ENCODE measurements around the gene IRF6. TPM values are rescaled to one million over a fixed set of nuclear protein-coding genes. Genes with fewer than 3 reads are reported as not detected.

IRF6 gene
- total RNA-seq, 2 experiments from 2014 or later, result 0.48 to 0.64 TPM

- Mint-ChIP-seq H3K9me3 (no peaks in the 10 kb centered on the region), H3K4me3 (no peak overlapping the region), H3K4me1 (ENCODE audit: low read depth) (peaks cover 12% of the 10 kb centered on the region), H3K27ac (no peak overlapping the region), H3K27me3 (ENCODE audit: low read depth) (no peaks in the 10 kb centered on the region), H3K36me3 (ENCODE audit: low read depth) (peaks cover 46% of the 10 kb centered on the region)
- intact Hi-C loops (cut with micrococcal nuclease), result loop anchor here (1.0 to 10.0 kb wide), 11 partner anchors 12 to 1806 kb away; partner anchors contain the start of genes C1orf74, SLC30A1 and TRAF3IP3
- DNase-seq, result peak; percentile 96
- CTCF ChIA-PET, result interaction anchor here (1.2 to 6.1 kb wide), 4 partner anchors 11 to 58 kb away, joined by 3 to 77 read pairs (median 28); partner anchors contain the start of genes C1orf74 and TRAF3IP3
Observed at GRCh38 chr1:209768354-209768774, 37.6 kb downstream of the IRF6 start.

GRCh38 chr1:209767706-209768105 lies 38.2 kb downstream of the IRF6 start:
- no peak for DNase-seq
- peaks cover 47% of the 10 kb centered on the region for H3K36me3 Mint-ChIP-seq (ENCODE audit: low read depth)
- CTCF ChIA-PET, result interaction anchor here (0.8 to 6.1 kb wide), 6 partner anchors 10 to 202 kb away, joined by 3 to 77 read pairs (median 5); partner anchors contain the start of genes C1orf74 and TRAF3IP3
- H3K27ac Mint-ChIP-seq, result no peak overlapping the region
- H3K9me3 Mint-ChIP-seq, result no peaks in the 10 kb centered on the region
- H3K27me3 Mint-ChIP-seq (ENCODE audit: low read depth), result no peaks in the 10 kb centered on the region
- H3K4me3 Mint-ChIP-seq, result no peak overlapping the region
- peaks cover 19% of the 10 kb centered on the region for H3K4me1 Mint-ChIP-seq (ENCODE audit: low read depth)
- intact Hi-C loops (cut with micrococcal nuclease), result loop anchor here (1.0 to 10.0 kb wide), 11 partner anchors 11 to 1807 kb away; partner anchors contain the start of genes C1orf74, SLC30A1 and TRAF3IP3

- no peak overlapping the region for H3K4me3 Mint-ChIP-seq
- no peaks in the 10 kb centered on the region for H3K9me3 Mint-ChIP-seq
- DNase-seq, result no peak
- intact Hi-C loops (cut with micrococcal nuclease), result loop anchor here (5.0 to 10.0 kb wide), 2 partner anchors 680 to 1808 kb away; partner anchors contain the start of gene SLC30A1
- no peak overlapping the region for H3K27ac Mint-ChIP-seq
- no peaks in the 10 kb centered on the region for H3K27me3 Mint-ChIP-seq (ENCODE audit: low read depth)
- H3K36me3 Mint-ChIP-seq (ENCODE audit: low read depth), result peaks cover 53% of the 10 kb centered on the region
- peaks cover 25% of the 10 kb centered on the region for H3K4me1 Mint-ChIP-seq (ENCODE audit: low read depth)
- CTCF ChIA-PET, result interaction anchor here (0.9 to 6.1 kb wide), 7 partner anchors 10 to 201 kb away, joined by 3 to 77 read pairs (median 4); partner anchors contain the start of gene TRAF3IP3
Observed at GRCh38 chr1:209767096-209767495, 38.8 kb downstream of the IRF6 start.

- H3K27me3 Mint-ChIP-seq (ENCODE audit: low read depth), result no peaks in the 10 kb centered on the region
- no peaks in the 10 kb centered on the region for H3K9me3 Mint-ChIP-seq
- CTCF ChIA-PET, result interaction anchor here (1.6 to 6.1 kb wide), 4 partner anchors 9 to 57 kb away, joined by 4 to 77 read pairs (median 28); partner anchors contain the start of gene TRAF3IP3
- no peak overlapping the region for H3K27ac Mint-ChIP-seq
- peak; percentile 60 for DNase-seq
- no peak overlapping the region for H3K4me3 Mint-ChIP-seq
- H3K4me1 Mint-ChIP-seq (ENCODE audit: low read depth), result peaks cover 35% of the 10 kb centered on the region
- H3K36me3 Mint-ChIP-seq (ENCODE audit: low read depth), result peaks cover 64% of the 10 kb centered on the region
- intact Hi-C loops (cut with micrococcal nuclease), result loop anchor here (5.0 to 10.0 kb wide), 2 partner anchors 681 to 1809 kb away; partner anchors contain the start of gene SLC30A1
Observed at GRCh38 chr1:209766051-209766450, 39.9 kb downstream of the IRF6 start.

GRCh38 chr1:209761011-209761635 lies 44.8 kb downstream of the IRF6 start:
- peak overlapping the region; percentile 17 for H3K4me3 Mint-ChIP-seq

GRCh38 chr1:209759829-209760359 lies 46.0 kb downstream of the IRF6 start:
- Mint-ChIP-seq H3K4me1 (ENCODE audit: low read depth) (peaks cover 75% of the 10 kb centered on the region), H3K36me3 (ENCODE audit: low read depth) (peaks cover 79% of the 10 kb centered on the region), H3K27ac (peak overlapping the region; percentile 75), H3K9me3 (no peaks in the 10 kb centered on the region), H3K4me3 (peak overlapping the region; percentile 48), H3K27me3 (ENCODE audit: low read depth) (no peaks in the 10 kb centered on the region)
- no peak for DNase-seq
- intact Hi-C loops (cut with micrococcal nuclease), result loop anchor here (10.0 kb wide), 2 partner anchors 1815 to 1935 kb away; partner anchors contain the start of gene SLC30A1
- CTCF ChIA-PET, result interaction anchor here (1.1 to 6.8 kb wide), 6 partner anchors 8 to 192 kb away, joined by 3 to 49 read pairs (median 8); no protein-coding TSS in a partner anchor

More at GRCh38 chr1:209761011-209761635, 44.8 kb downstream of the IRF6 start:
- CTCF ChIA-PET, result interaction anchor here (1.0 to 6.8 kb wide), 8 partner anchors 7 to 194 kb away, joined by 3 to 49 read pairs (median 6); no protein-coding TSS in a partner anchor
- no peaks in the 10 kb centered on the region for H3K9me3 Mint-ChIP-seq
- H3K27me3 Mint-ChIP-seq (ENCODE audit: low read depth), result no peaks in the 10 kb centered on the region
- intact Hi-C loops (cut with micrococcal nuclease), result loop anchor here (10.0 kb wide), 1 partner anchor 1814 kb away; the partner anchor contains the start of gene SLC30A1
- no peak for DNase-seq
- H3K27ac Mint-ChIP-seq, result peak overlapping the region; percentile 71
- peaks cover 85% of the 10 kb centered on the region for H3K36me3 Mint-ChIP-seq (ENCODE audit: low read depth)
- peaks cover 67% of the 10 kb centered on the region for H3K4me1 Mint-ChIP-seq (ENCODE audit: low read depth)

GRCh38 chr1:209758400-209758799 lies 47.5 kb downstream of the IRF6 start:
- no peaks in the 10 kb centered on the region for H3K27me3 Mint-ChIP-seq (ENCODE audit: low read depth)
- H3K9me3 Mint-ChIP-seq, result no peaks in the 10 kb centered on the region
- peak; percentile 43 for DNase-seq
- peaks cover 76% of the 10 kb centered on the region for H3K4me1 Mint-ChIP-seq (ENCODE audit: low read depth)
- peak overlapping the region; percentile 98 for H3K27ac Mint-ChIP-seq
- peaks cover 70% of the 10 kb centered on the region for H3K36me3 Mint-ChIP-seq (ENCODE audit: low read depth)
- peak overlapping the region; percentile 92 for H3K4me3 Mint-ChIP-seq
- CTCF ChIA-PET, result interaction anchor here (0.9 to 6.8 kb wide), 4 partner anchors 9 to 65 kb away, joined by 3 to 49 read pairs (median 8); no protein-coding TSS in a partner anchor
- intact Hi-C loops (cut with micrococcal nuclease), result loop anchor here (10.0 kb wide), 1 partner anchor 1934 kb away; no protein-coding TSS in a partner anchor

- H3K36me3 Mint-ChIP-seq (ENCODE audit: low read depth), result peaks cover 54% of the 10 kb centered on the region
- H3K27ac Mint-ChIP-seq, result peak overlapping the region; percentile 98
- no peaks in the 10 kb centered on the region for H3K9me3 Mint-ChIP-seq
- peak overlapping the region; percentile 92 for H3K4me3 Mint-ChIP-seq
- peaks cover 75% of the 10 kb centered on the region for H3K4me1 Mint-ChIP-seq (ENCODE audit: low read depth)
- CTCF ChIA-PET, result interaction anchor here (0.7 to 6.8 kb wide), 6 partner anchors 9 to 82 kb away, joined by 3 to 49 read pairs (median 6); partner anchors contain the start of gene G0S2
- intact Hi-C loops (cut with micrococcal nuclease), result loop anchor here (1.0 to 10.0 kb wide), 3 partner anchors 11 to 1932 kb away; partner anchors contain the start of gene C1orf74
- H3K27me3 Mint-ChIP-seq (ENCODE audit: low read depth), result no peaks in the 10 kb centered on the region
- DNase-seq, result peak; percentile 59
Observed at GRCh38 chr1:209756615-209757445, 49.1 kb downstream of the IRF6 start.

GRCh38 chr1:209755926-209756614 lies 49.9 kb downstream of the IRF6 start, which contains the start of gene TRAF3IP3:
Gene TRAF3IP3, plus strand, starts transcription at chr1:209756053. Its CDS starts 3,987 bp downstream, at chr1:209760040.
- Mint-ChIP-seq H3K4me3 (peak within 1 kb of the TSS; percentile 92), H3K36me3 (ENCODE audit: low read depth) (peaks cover 47% of the 10 kb centered on the region), H3K9me3 (no peaks in the 10 kb centered on the region), H3K4me1 (ENCODE audit: low read depth) (peaks cover 75% of the 10 kb centered on the region), H3K27me3 (ENCODE audit: low read depth) (no peaks in the 10 kb centered on the region), H3K27ac (peak within 1 kb of the TSS; percentile 98)
- intact Hi-C loops (cut with micrococcal nuclease), result loop anchor here (1.0 to 10.0 kb wide), 3 partner anchors 12 to 1931 kb away; partner anchors contain the start of gene C1orf74
- CTCF ChIA-PET, result interaction anchor here (0.6 to 6.8 kb wide), 6 partner anchors 12 to 81 kb away, joined by 3 to 49 read pairs (median 4); partner anchors contain the start of gene G0S2
- DNase-seq, result peak; percentile 90

GRCh38 chr1:209755256-209755655 lies 50.7 kb downstream of the IRF6 start:
- intact Hi-C loops (cut with micrococcal nuclease), result loop anchor here (10.0 kb wide), 1 partner anchor 1930 kb away; no protein-coding TSS in a partner anchor
- H3K9me3 Mint-ChIP-seq, result no peaks in the 10 kb centered on the region
- DNase-seq, result no peak
- peak overlapping the region; percentile 98 for H3K27ac Mint-ChIP-seq
- no peaks in the 10 kb centered on the region for H3K27me3 Mint-ChIP-seq (ENCODE audit: low read depth)
- CTCF ChIA-PET, result interaction anchor here (1.4 to 6.8 kb wide), 4 partner anchors 13 to 149 kb away, joined by 4 to 49 read pairs (median 4); partner anchors contain the start of gene G0S2
- peaks cover 40% of the 10 kb centered on the region for H3K36me3 Mint-ChIP-seq (ENCODE audit: low read depth)
- peaks cover 75% of the 10 kb centered on the region for H3K4me1 Mint-ChIP-seq (ENCODE audit: low read depth)
- H3K4me3 Mint-ChIP-seq, result peak overlapping the region; percentile 92

All from activated naive CD4-positive, alpha-beta T cell treated with anti-CD3 and anti-CD28 coated beads for 36 hours (primary cell).